ENCODE data around the gene AP3D1.

DNA sequence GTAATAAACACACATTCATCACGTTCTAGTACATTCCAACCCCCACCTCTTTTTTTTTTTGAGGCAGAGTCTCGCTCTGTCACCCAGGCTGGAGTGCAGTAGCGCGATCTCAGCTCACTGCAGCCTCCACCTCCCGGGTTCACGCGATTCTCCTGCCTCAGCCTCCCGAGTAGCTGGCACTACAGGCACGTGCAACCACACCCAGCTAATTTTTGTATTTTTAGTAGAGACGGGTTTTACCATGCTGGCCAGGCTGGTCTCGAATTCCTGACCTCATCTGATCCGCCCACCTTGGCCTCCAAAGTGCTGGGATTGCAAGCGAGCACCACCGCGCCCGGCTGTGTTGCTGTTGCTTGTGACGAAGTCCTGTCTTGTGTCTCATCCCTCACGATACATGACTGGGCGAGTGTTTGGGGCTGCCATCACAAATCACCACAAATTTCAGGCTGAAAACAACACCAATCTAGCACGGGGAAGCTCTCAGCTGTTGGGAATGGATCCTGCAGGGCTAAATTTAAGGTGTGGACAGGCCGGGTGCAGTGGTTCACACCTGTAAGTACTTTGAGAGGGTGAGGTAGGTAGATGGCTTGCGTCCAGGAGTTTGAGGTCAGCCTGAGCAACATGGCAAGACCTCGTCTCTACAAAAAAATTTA lies 70.9 kb downstream of the AP3D1 start:
- TF ChIP-seq CTCF (IDR thresholded peaks at IDR 0.05; ENCODE audit: low read depth, low read length) (no peak), MAX (IDR thresholded peaks at IDR 0.05; ENCODE audit: low read depth, low read length) (no peak)
